Smooth muscle cell (in vitro differentiated cells): ENCODE measurements around the gene FARS2. TPM values are rescaled to one million over a fixed set of nuclear protein-coding genes. Genes with fewer than 3 reads are reported as not detected.

Experiments used
- DNase-seq: peaks from one replicate; lab custom pipeline; 2025; ENCODE audit not compliant: unreplicated experiment; lab: John Stamatoyannopoulos, UW
- H2AFZ ChIP-seq: fragments of 200-600 bp; sonication (generic); 2 replicates; pipeline ENCODE4 v1.6.0; 2016; ENCODE audit warnings: antibody characterized with exemption, low read depth, mild to moderate bottlenecking
- H3F3A ChIP-seq: fragments of 200-600 bp; sonication (generic); 2 replicates; pipeline ENCODE4 v1.6.0; 2017; ENCODE audit warnings: antibody characterized with exemption, low read depth
- H3K27ac ChIP-seq: fragments of 200-600 bp; sonication (generic); 2 replicates; pipeline ENCODE4 v1.5.1; 2016; ENCODE audit warnings: low read depth, mild to moderate bottlenecking
- H3K27me3 ChIP-seq: fragments of 200-600 bp; sonication (generic); 2 replicates; pipeline ENCODE4 v1.6.1; 2016; ENCODE audit warnings: low read depth, mild to moderate bottlenecking
- H3K36me3 ChIP-seq: fragments of 200-600 bp; sonication (generic); 2 replicates; pipeline ENCODE4 v1.5.1; 2016; ENCODE audit warnings: low read depth
- H3K4me1 ChIP-seq: fragments of 200-600 bp; sonication (generic); 2 replicates; pipeline ENCODE4 v1.5.1; 2016; ENCODE audit warnings: low read depth
- H3K4me2 ChIP-seq: fragments of 200-600 bp; sonication (generic); 2 replicates; pipeline ENCODE4 v1.6.0; 2016; ENCODE audit warnings: mild to moderate bottlenecking
- H3K4me3 ChIP-seq: fragments of 200-600 bp; sonication (generic); 2 replicates; pipeline ENCODE4 v1.5.1; 2016; ENCODE audit warnings: mild to moderate bottlenecking
- H3K79me2 ChIP-seq: fragments of 200-600 bp; sonication (generic); 2 replicates; pipeline ENCODE4 v1.6.0; 2016; ENCODE audit warnings: low read depth, mild to moderate bottlenecking
- H3K9ac ChIP-seq: fragments of 200-600 bp; sonication (generic); 2 replicates; pipeline ENCODE4 v1.6.0; 2016; ENCODE audit warnings: low read depth
- H3K9me3 ChIP-seq: fragments of 200-600 bp; sonication (generic); replicated peaks from 2 replicates; pipeline ENCODE4 v1.5.1; 2016; ENCODE audit warnings: low read depth
- H4K20me1 ChIP-seq: fragments of 200-600 bp; sonication (generic); 2 replicates; pipeline ENCODE4 v1.6.0; 2016; ENCODE audit warnings: low read depth
- CTCF ChIP-seq: fragments of 200-600 bp; sonication (generic); IDR thresholded peaks from 2 replicates; pipeline ENCODE4 v1.5.1; 2017; ENCODE audit warnings: borderline replicate concordance, mild to moderate bottlenecking, antibody characterized with exemption; ENCODE audit not compliant: insufficient read depth, poor library complexity, severe bottlenecking
- WGBS: methylation state at CpG from one replicate; pipeline ENCODE4 v1.1.7; 2016; ENCODE audit warnings: low lambda C conversion rate; 5-methylcytosine and 5-hydroxymethylcytosine counted together
- polyA plus RNA-seq: library from polyadenylated mRNA; unstranded; fragments of >200 nt; fragmentation: Nextera tagmentation; extraction: Ambion mirVana; gene quantifications from 2 replicates; pipeline ENCODE4 v1.2.1, GENCODE V29; 2016
- total RNA-seq: library from RNA; depleted of rRNA; stranded (reverse); fragments of >200 nt; gene quantifications from 2 replicates; pipeline ENCODE4 v1.2.3, GENCODE V29; 2014

FARS2 gene
- total and polyA plus RNA-seq, 2 experiments from 2014 or later: 9.6 to 13.2 TPM

- H3K36me3 ChIP-seq: no peaks in the 10 kb centered on the region
- H3K79me2 ChIP-seq: no peaks in the 10 kb centered on the region
- no peaks in the 10 kb centered on the region for H4K20me1 ChIP-seq
- no peak for DNase-seq
- WGBS: 100% methylated on average over 2 of the region's 2 CpGs
- H3K4me1 ChIP-seq: no peaks in the 10 kb centered on the region
- H3K9me3 ChIP-seq: no peaks in the 10 kb centered on the region
- no peaks in the 10 kb centered on the region for H3K27me3 ChIP-seq
- no peak overlapping the region for H2AFZ ChIP-seq
- H3K4me3 ChIP-seq: no peak overlapping the region
- no peak overlapping the region for H3K27ac ChIP-seq
- no peak for TF ChIP-seq CTCF
- H3K4me2 ChIP-seq: no peak overlapping the region
- no peaks in the 10 kb centered on the region for H3F3A ChIP-seq
- H3K9ac ChIP-seq: no peak overlapping the region
Measured at GRCh38 chr6:5767471-5767870, 506.2 kb downstream of the FARS2 start.

GRCh38 chr6:5771211-5771610 lies 509.9 kb downstream of the FARS2 start:
- Histone ChIP-seq H4K20me1 (no peaks in the 10 kb centered on the region), H3K4me2 (no peak overlapping the region), H3K27me3 (no peaks in the 10 kb centered on the region), H3K36me3 (no peaks in the 10 kb centered on the region), H3K4me3 (no peak overlapping the region), H3K9ac (no peak overlapping the region), H3K4me1 (no peaks in the 10 kb centered on the region), H3K9me3 (no peaks in the 10 kb centered on the region), H2AFZ (no peak overlapping the region), H3K27ac (no peak overlapping the region), H3K79me2 (no peaks in the 10 kb centered on the region), H3F3A (no peaks in the 10 kb centered on the region)
- DNase-seq: no peak
- no peak for TF ChIP-seq CTCF
- whole genome bisulfite sequencing: over 99% methylated on average over 7 of the region's 7 CpGs

GRCh38 chr6:5771759-5772390 lies 510.6 kb downstream of the FARS2 start:
- no peaks in the 10 kb centered on the region for H3K4me1 ChIP-seq
- H3K9ac ChIP-seq: no peak overlapping the region
- DNase-seq: no peak
- no peak overlapping the region for H3K27ac ChIP-seq
- no peaks in the 10 kb centered on the region for H4K20me1 ChIP-seq
- no peak overlapping the region for H3K4me3 ChIP-seq
- no peak for TF ChIP-seq CTCF
- no peaks in the 10 kb centered on the region for H3K36me3 ChIP-seq
- 93% methylated on average over 6 of the region's 6 CpGs for WGBS
- no peak overlapping the region for H3K4me2 ChIP-seq
- no peaks in the 10 kb centered on the region for H3F3A ChIP-seq
- no peaks in the 10 kb centered on the region for H3K9me3 ChIP-seq
- no peaks in the 10 kb centered on the region for H3K79me2 ChIP-seq
- H2AFZ ChIP-seq: no peak overlapping the region
- no peaks in the 10 kb centered on the region for H3K27me3 ChIP-seq
